ENCODE measurements around the gene CYB561A3. TPM values are rescaled to one million over a fixed set of nuclear protein-coding genes. Genes with fewer than 3 reads are reported as not detected.

CYB561A3 gene
- total RNA-seq, 1 donor from 2014 or later: 12.1 TPM

DNA sequence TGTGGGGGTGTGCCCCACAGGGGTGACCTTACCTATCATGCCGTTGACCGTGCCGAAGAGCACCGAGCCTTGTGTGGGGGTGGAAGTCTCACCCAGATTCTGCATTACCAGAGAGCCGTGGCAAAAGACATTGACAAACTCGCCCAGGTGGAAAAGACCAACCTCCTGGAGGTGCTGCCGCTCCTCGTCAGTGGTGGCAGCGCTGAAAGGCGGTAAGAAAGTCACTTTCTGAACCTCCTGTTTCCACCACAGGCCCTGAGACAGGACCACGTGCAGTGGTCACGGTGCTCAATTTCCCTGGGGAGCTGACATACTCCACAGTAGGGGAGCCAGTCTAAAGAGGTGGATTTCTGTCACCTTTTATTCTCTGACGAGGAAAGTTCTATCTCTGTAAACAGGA is 59.1 kb downstream of the CYB561A3 start:
- Mint-ChIP-seq H3K36me3 (peaks cover 44% of the 10 kb centered on the region), H3K4me1 (no peaks in the 10 kb centered on the region), H3K27ac (no peak overlapping the region), H3K4me3 (no peak overlapping the region), H3K27me3 (ENCODE audit: insufficient read depth, low read depth) (peaks cover 4% of the 10 kb centered on the region), H3K9me3 (no peaks in the 10 kb centered on the region)
- TF ChIP-seq EZH2 (IDR thresholded peaks at IDR 0.05) (no peak), EZH2phosphoT487 (IDR thresholded peaks at IDR 0.05) (no peak), CTCF (IDR thresholded peaks at IDR 0.05) (no peak)
- H3K27ac ChIP-seq: no peak overlapping the region
- no peak overlapping the region for H3K9ac ChIP-seq
- no peak overlapping the region for H2AFZ ChIP-seq (replicated peaks)
- H4K20me1 ChIP-seq (ENCODE audit: low read depth): peaks cover 23% of the 10 kb centered on the region
- H3K9me3 ChIP-seq (ENCODE audit: low read depth): no peaks in the 10 kb centered on the region
- H3K79me2 ChIP-seq (ENCODE audit: low read depth): no peaks in the 10 kb centered on the region
- DNase-seq (ENCODE audit: low spot score): no peak
- H3F3A ChIP-seq (ENCODE audit: low read depth): peaks cover 5% of the 10 kb centered on the region
- H3K4me1 ChIP-seq: no peaks in the 10 kb centered on the region
- H3K27me3 ChIP-seq: no peaks in the 10 kb centered on the region
- H3K36me3 ChIP-seq: no peaks in the 10 kb centered on the region
- H3K4me3 ChIP-seq: no peak overlapping the region
- H3K4me2 ChIP-seq: no peak overlapping the region

Other genes with a start within 250 kb of the CYB561A3 start
- gene VPS37C, start 200.5 kb downstream of the CYB561A3 start, total RNA-seq (ENCODE audit: low replicate concordance): 9.9 and 19.9 TPM in 2 replicates
- gene PGA3, start 158.4 kb downstream of the CYB561A3 start, total RNA-seq (ENCODE audit: low replicate concordance): 0.28 TPM in 1 of 2 replicates, not detected in the other
- gene PGA4, start 139.5 kb downstream of the CYB561A3 start, total RNA-seq (ENCODE audit: low replicate concordance): 0.31 and 0.41 TPM in 2 replicates
- gene PGA5, start 120.7 kb downstream of the CYB561A3 start, total RNA-seq (ENCODE audit: low replicate concordance): 0.19 TPM in 1 of 2 replicates, not detected in the other
- gene VWCE, start 66.6 kb downstream of the CYB561A3 start, total RNA-seq (ENCODE audit: low replicate concordance): 5.1 and 7.0 TPM in 2 replicates
- gene DDB1, start 28.8 kb downstream of the CYB561A3 start, total RNA-seq (ENCODE audit: low replicate concordance): 275 and 314 TPM in 2 replicates
- 27.3 and 79.3 TPM in 2 replicates for gene TKFC, start 28.7 kb downstream of the CYB561A3 start, total RNA-seq (ENCODE audit: low replicate concordance)
- gene TMEM138, start 492 bp upstream of the CYB561A3 start, total RNA-seq (ENCODE audit: low replicate concordance): 30.7 and 37.6 TPM in 2 replicates
- gene TMEM216, start 30.7 kb upstream of the CYB561A3 start, total RNA-seq (ENCODE audit: low replicate concordance): 32.0 and 37.8 TPM in 2 replicates
- 60.7 and 71.9 TPM in 2 replicates for gene CPSF7, start 68.1 kb upstream of the CYB561A3 start, total RNA-seq (ENCODE audit: low replicate concordance)
- 27.4 and 37.7 TPM in 2 replicates for gene SDHAF2, start 68.2 kb upstream of the CYB561A3 start, total RNA-seq (ENCODE audit: low replicate concordance)
- gene LRRC10B, start 146.9 kb upstream of the CYB561A3 start, total RNA-seq (ENCODE audit: low replicate concordance): 0.74 TPM in 1 of 2 replicates, not detected in the other
- gene SYT7, start 219.2 kb upstream of the CYB561A3 start, total RNA-seq (ENCODE audit: low replicate concordance): 0.73 and 4.4 TPM in 2 replicates